HEK293T (cell line): Measurements from ENCODE around the gene FOXL2NB.

Experiments used
- FOXA1 ChIP-seq: fragments of 450-650 bp; IDR thresholded peaks from 2 replicates; pipeline ENCODE4 v1.6.1; 2016; ENCODE audit warnings: mild to moderate bottlenecking
- FOXK2 ChIP-seq: fragments of 450-650 bp; IDR thresholded peaks from 2 replicates; pipeline ENCODE4 v1.6.1; 2016; ENCODE audit warnings: mild to moderate bottlenecking
- L3MBTL2 ChIP-seq: fragments of 450-650 bp; conservative IDR thresholded peaks from 2 replicates; pipeline ENCODE4 v1.6.1; 2016; ENCODE audit warnings: mild to moderate bottlenecking
- NFRKB ChIP-seq: fragments of 450-650 bp; IDR thresholded peaks from 2 replicates; pipeline ENCODE4 v1.6.1; 2016; ENCODE audit warnings: mild to moderate bottlenecking, moderate library complexity
- PKNOX1 ChIP-seq: fragments of 450-650 bp; IDR thresholded peaks from 2 replicates; pipeline ENCODE4 v1.6.1; 2016
- SUZ12 ChIP-seq: fragments of 450-650 bp; IDR thresholded peaks from 2 replicates; pipeline ENCODE4 v1.6.1; 2016; ENCODE audit warnings: mild to moderate bottlenecking
- ZNF384 ChIP-seq: fragments of 450-650 bp; IDR thresholded peaks from 2 replicates; pipeline ENCODE4 v1.6.1; 2016

- TF ChIP-seq FOXA1 (no peak), SUZ12 (no peak), PKNOX1 (no peak), ZNF384 (no peak), FOXK2 (no peak), NFRKB (no peak), L3MBTL2 (no peak)
Observed at GRCh38 chr3:138948371-138949001, 1.5 kb downstream of the FOXL2NB start.
